Measurements from ENCODE around the gene TRPV4. TPM values are rescaled to one million over a fixed set of nuclear protein-coding genes. Genes with fewer than 3 reads are reported as not detected.

TRPV4 gene
- total and polyA plus RNA-seq, 4 experiments from 2014 or later = 0.17 TPM; not detected in 3

- no peak overlapping the region for H3K4me3 Mint-ChIP-seq
- Histone ChIP-seq H3K4me1 (ENCODE audit: insufficient read depth, low read length) (no peaks in the 10 kb centered on the region), H3K9me3 (ENCODE audit: control insufficient read depth in 1 of 2, low read length in 2 of 2) (no peaks in the 10 kb centered on the region), H3K36me3 (ENCODE audit: insufficient read depth, low read length) (no peaks in the 10 kb centered on the region), H3K27ac (ENCODE audit: low read depth, low read length) (no peak overlapping the region), H3K27me3 (ENCODE audit: insufficient read depth, low read length) (no peaks in the 10 kb centered on the region), H3K4me3 (ENCODE audit: low read length in 2 of 2) (no peak overlapping the region)
- CTCF ChIA-PET (ENCODE audit: partially characterized antibody) = interaction anchor here (4.2 kb wide), 1 partner anchor 14 kb away, joined by 44 read pairs; no protein-coding TSS in a partner anchor
- no peaks in the 10 kb centered on the region for H3K36me3 Mint-ChIP-seq
- DNase-seq = no peak
- H3K27me3 Mint-ChIP-seq = peaks cover 8 to 26% of the 10 kb centered on the region in 2 donors
- H3K9me3 Mint-ChIP-seq = no peaks in the 10 kb centered on the region
- peaks cover 2 to 5% (median 4%) of the 10 kb centered on the region in 4 donors for H3K4me1 Mint-ChIP-seq
- POLR2A ChIA-PET (ENCODE audit: partially characterized antibody) = interaction anchor here (1.1 kb wide), 1 partner anchor 59 kb away, joined by 3 read pairs; no protein-coding TSS in a partner anchor
- H3K27ac Mint-ChIP-seq = no peak overlapping the region
- intact Hi-C loops (cut with micrococcal nuclease) = no loop called here
These were observed 2.9 kb downstream of the TRPV4 start for GRCh38 chr12:109830267-109830666.

- intact Hi-C loops (cut with micrococcal nuclease) = no loop called here
- H3K9me3 ChIP-seq (ENCODE audit: control insufficient read depth in 1 of 2, low read length in 2 of 2) = no peaks in the 10 kb centered on the region
- H3K9me3 Mint-ChIP-seq = no peaks in the 10 kb centered on the region
- no peaks in the 10 kb centered on the region for H3K27me3 ChIP-seq (ENCODE audit: insufficient read depth, low read length)
- no peaks in the 10 kb centered on the region for H3K36me3 Mint-ChIP-seq
- no peak overlapping the region for H3K27ac Mint-ChIP-seq
- peaks cover 8 to 24% of the 10 kb centered on the region in 2 donors for H3K27me3 Mint-ChIP-seq
- H3K4me1 Mint-ChIP-seq = peaks cover 2 to 5% (median 4%) of the 10 kb centered on the region in 4 donors
- DNase-seq = no peak
- POLR2A ChIA-PET (ENCODE audit: partially characterized antibody) = interaction anchor here (1.1 kb wide), 1 partner anchor 59 kb away, joined by 3 read pairs; no protein-coding TSS in a partner anchor
- H3K36me3 ChIP-seq (ENCODE audit: insufficient read depth, low read length) = no peaks in the 10 kb centered on the region
- H3K4me3 ChIP-seq (ENCODE audit: low read length in 2 of 2) = no peak overlapping the region
- H3K27ac ChIP-seq (ENCODE audit: low read depth, low read length) = no peak overlapping the region
- H3K4me1 ChIP-seq (ENCODE audit: insufficient read depth, low read length) = no peaks in the 10 kb centered on the region
- CTCF ChIA-PET (ENCODE audit: partially characterized antibody) = interaction anchor here (1.5 to 4.2 kb wide), 2 partner anchors 15 to 24 kb away, joined by 3 to 44 read pairs; no protein-coding TSS in a partner anchor
- H3K4me3 Mint-ChIP-seq = no peak overlapping the region
These were observed 3.5 kb downstream of the TRPV4 start for GRCh38 chr12:109829667-109830066.

- Histone ChIP-seq H3K4me1 (ENCODE audit: insufficient read depth, low read length) (no peaks in the 10 kb centered on the region), H3K9me3 (ENCODE audit: control insufficient read depth in 1 of 2, low read length in 2 of 2) (no peaks in the 10 kb centered on the region), H3K27me3 (ENCODE audit: insufficient read depth, low read length) (no peaks in the 10 kb centered on the region), H3K27ac (ENCODE audit: low read depth, low read length) (no peak overlapping the region), H3K4me3 (ENCODE audit: low read length in 2 of 2) (no peak overlapping the region), H3K36me3 (ENCODE audit: insufficient read depth, low read length) (no peaks in the 10 kb centered on the region)
- CTCF ChIA-PET (ENCODE audit: partially characterized antibody) = interaction anchor here (0.9 to 4.2 kb wide), 3 partner anchors 10 to 24 kb away, joined by 3 to 44 read pairs (median 4); no protein-coding TSS in a partner anchor
- intact Hi-C loops (cut with micrococcal nuclease) = no loop called here
- no peaks in the 10 kb centered on the region for H3K9me3 Mint-ChIP-seq
- no peak overlapping the region for H3K4me3 Mint-ChIP-seq
- peaks cover 8 to 19% of the 10 kb centered on the region in 2 donors for H3K27me3 Mint-ChIP-seq
- peaks cover 2 to 5% (median 4%) of the 10 kb centered on the region in 4 donors for H3K4me1 Mint-ChIP-seq
- no peak for DNase-seq
- H3K36me3 Mint-ChIP-seq = no peaks in the 10 kb centered on the region
- H3K27ac Mint-ChIP-seq = no peak overlapping the region
- POLR2A ChIA-PET (ENCODE audit: partially characterized antibody) = no interaction called here
These were observed 4.3 kb downstream of the TRPV4 start for GRCh38 chr12:109828754-109829511.

GRCh38 chr12:109827566-109828550, 5.3 kb downstream of the TRPV4 start:
- peak overlapping the region in 1 of 8 donors; percentile 18 for H3K4me3 Mint-ChIP-seq
- no peak overlapping the region for H3K27ac Mint-ChIP-seq
- no peaks in the 10 kb centered on the region for H3K36me3 Mint-ChIP-seq
- H3K4me1 Mint-ChIP-seq = no peaks in the 10 kb centered on the region
- ChIA-PET CTCF (ENCODE audit: partially characterized antibody) (interaction anchor here (0.9 to 4.2 kb wide), 4 partner anchors 11 to 23 kb away, joined by 3 to 44 read pairs (median 6); no protein-coding TSS in a partner anchor), POLR2A (ENCODE audit: partially characterized antibody) (no interaction called here)
- intact Hi-C loops (cut with micrococcal nuclease) = no loop called here
- no peaks in the 10 kb centered on the region for H3K36me3 ChIP-seq (ENCODE audit: insufficient read depth, low read length)
- no peaks in the 10 kb centered on the region for H3K27me3 ChIP-seq (ENCODE audit: insufficient read depth, low read length)
- peaks cover 4 to 14% of the 10 kb centered on the region in 2 donors for H3K27me3 Mint-ChIP-seq
- H3K9me3 Mint-ChIP-seq = no peaks in the 10 kb centered on the region
- no peaks in the 10 kb centered on the region for H3K4me1 ChIP-seq (ENCODE audit: insufficient read depth, low read length)
- DNase-seq = no peak
- H3K9me3 ChIP-seq (ENCODE audit: control insufficient read depth in 1 of 2, low read length in 2 of 2) = no peaks in the 10 kb centered on the region
- no peak overlapping the region for H3K27ac ChIP-seq (ENCODE audit: low read depth, low read length)
- H3K4me3 ChIP-seq (ENCODE audit: low read length in 2 of 2) = no peak overlapping the region

- POLR2A ChIA-PET (ENCODE audit: partially characterized antibody) = no interaction called here
- intact Hi-C loops (cut with micrococcal nuclease) = no loop called here
- no peak for DNase-seq
- H3K4me1 Mint-ChIP-seq = no peaks in the 10 kb centered on the region
- no peaks in the 10 kb centered on the region for H3K9me3 Mint-ChIP-seq
- no peak overlapping the region for H3K4me3 Mint-ChIP-seq
- peaks cover 4 to 16% of the 10 kb centered on the region in 2 donors for H3K27me3 Mint-ChIP-seq
- H3K27ac Mint-ChIP-seq = peak overlapping the region in 1 of 7 donors; percentile 77
- H3K36me3 Mint-ChIP-seq = no peaks in the 10 kb centered on the region
- no peaks in the 10 kb centered on the region for H3K36me3 ChIP-seq (ENCODE audit: insufficient read depth, low read length)
- H3K9me3 ChIP-seq (ENCODE audit: control insufficient read depth in 1 of 2, low read length in 2 of 2) = no peaks in the 10 kb centered on the region
- no peaks in the 10 kb centered on the region for H3K27me3 ChIP-seq (ENCODE audit: insufficient read depth, low read length)
- no peaks in the 10 kb centered on the region for H3K4me1 ChIP-seq (ENCODE audit: insufficient read depth, low read length)
- CTCF ChIA-PET (ENCODE audit: partially characterized antibody) = interaction anchor here (1.6 kb wide), 1 partner anchor 19 kb away, joined by 7 read pairs; no protein-coding TSS in a partner anchor
- no peak overlapping the region for H3K27ac ChIP-seq (ENCODE audit: low read depth, low read length)
- no peak overlapping the region for H3K4me3 ChIP-seq (ENCODE audit: low read length in 2 of 2)
These were observed 6.1 kb downstream of the TRPV4 start for GRCh38 chr12:109827080-109827479.

GRCh38 chr12:109824731-109825130, 8.5 kb downstream of the TRPV4 start:
- Mint-ChIP-seq H3K27me3 (peaks cover 6 to 10% of the 10 kb centered on the region in 2 donors), H3K36me3 (no peaks in the 10 kb centered on the region), H3K4me1 (no peaks in the 10 kb centered on the region), H3K4me3 (no peak overlapping the region), H3K9me3 (no peaks in the 10 kb centered on the region), H3K27ac (no peak overlapping the region)
- Histone ChIP-seq H3K27me3 (ENCODE audit: insufficient read depth, low read length) (no peaks in the 10 kb centered on the region), H3K27ac (ENCODE audit: low read depth, low read length) (no peak overlapping the region), H3K4me3 (ENCODE audit: low read length in 2 of 2) (no peak overlapping the region), H3K36me3 (ENCODE audit: insufficient read depth, low read length) (no peaks in the 10 kb centered on the region), H3K4me1 (ENCODE audit: insufficient read depth, low read length) (no peaks in the 10 kb centered on the region), H3K9me3 (ENCODE audit: control insufficient read depth in 1 of 2, low read length in 2 of 2) (no peaks in the 10 kb centered on the region)
- intact Hi-C loops (cut with micrococcal nuclease) = no loop called here
- CTCF ChIA-PET (ENCODE audit: partially characterized antibody) = interaction anchor here (0.9 to 1.5 kb wide), 3 partner anchors 19 to 49 kb away, joined by 3 to 7 read pairs (median 3); no protein-coding TSS in a partner anchor
- POLR2A ChIA-PET (ENCODE audit: partially characterized antibody) = no interaction called here
- no peak for DNase-seq

Measured in CD4-positive, alpha-beta memory T cell (primary cell).